ENCODE results near the gene NEURL4. TPM values are rescaled to one million over a fixed set of nuclear protein-coding genes. Genes with fewer than 3 reads are reported as not detected.

NEURL4 gene
- total and polyA plus RNA-seq, 2 experiments from 2014 or later, result 6.3 to 42.3 TPM

DNA sequence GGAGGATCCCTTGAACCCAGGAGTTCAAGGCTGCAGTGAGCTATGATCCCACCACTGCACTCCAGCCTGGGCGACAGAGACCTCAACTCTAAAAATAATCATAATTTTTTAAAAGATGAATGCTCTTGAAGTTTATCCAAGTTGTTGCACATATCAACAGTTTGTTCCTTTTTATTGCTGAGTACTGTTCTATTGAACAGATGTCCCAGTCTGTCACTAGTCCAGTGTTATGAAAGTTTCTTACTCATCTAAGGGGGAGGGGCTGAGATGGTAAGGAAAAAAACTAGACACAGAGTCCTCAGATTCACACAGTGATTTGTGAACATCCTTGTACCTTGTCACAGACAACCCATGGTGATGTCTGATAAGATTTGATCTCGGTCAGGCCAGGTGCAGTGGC lies 11.0 kb upstream of the NEURL4 start:
- H3K9me2 ChIP-seq (ENCODE audit: insufficient read depth), result no peaks in the 10 kb centered on the region
- peaks cover 21% of the 10 kb centered on the region for H3F3A ChIP-seq (replicated peaks; ENCODE audit: low read depth)
- no peak overlapping the region for H3K27ac ChIP-seq (ENCODE audit: low read depth)
- no peak overlapping the region for H3K4me3 ChIP-seq
- Mint-ChIP-seq H3K4me3 (no peak overlapping the region), H3K36me3 (ENCODE audit: low read depth) (peaks cover 9% of the 10 kb centered on the region), H3K4me1 (peaks cover 21% of the 10 kb centered on the region), H3K27me3 (ENCODE audit: insufficient read depth, low read depth, poor library complexity) (peaks cover 5% of the 10 kb centered on the region), H3K9me3 (no peaks in the 10 kb centered on the region), H3K27ac (no peak overlapping the region)
- DNase-seq (ENCODE audit: low spot score) (no peak), ATAC-seq (no peak)
- H3K27me3 ChIP-seq (ENCODE audit: insufficient read depth), result no peaks in the 10 kb centered on the region
- no peak overlapping the region for H3K4me2 ChIP-seq
- no peak overlapping the region for H2AFZ ChIP-seq
- no peak for TF ChIP-seq STAT1 (IDR thresholded peaks at IDR 0.05; ENCODE audit: unreplicated experiment)
- TF ChIP-seq REST (IDR thresholded peaks at IDR 0.05; ENCODE audit: unreplicated experiment), result no peak
- TF ChIP-seq JUNB (IDR thresholded peaks at IDR 0.05; ENCODE audit: unreplicated experiment), result no peak
- TF ChIP-seq CREB1 (CRISPR knock-in tag; IDR thresholded peaks at IDR 0.05; ENCODE audit: low read depth), result no peak
- TF ChIP-seq POLR2AphosphoS5 (IDR thresholded peaks at IDR 0.05; ENCODE audit: low read depth), result no peak
- no peak for TF ChIP-seq ZNF462 (CRISPR knock-in tag; IDR thresholded peaks at IDR 0.05)
- no peak for TF ChIP-seq ZNF114 (CRISPR knock-in tag; IDR thresholded peaks at IDR 0.05)
- no peak for TF ChIP-seq CTCF (conservative IDR thresholded peaks at IDR 0.05; ENCODE audit: low read depth in 2 of 2)
- TF ChIP-seq EZH2 (IDR thresholded peaks at IDR 0.05; ENCODE audit: low read depth, unreplicated experiment), result no peak
- no peak for TF ChIP-seq ZNF331 (CRISPR knock-in tag; IDR thresholded peaks at IDR 0.05; ENCODE audit: low read depth)
- no peak for TF ChIP-seq NANOG (IDR thresholded peaks at IDR 0.05; ENCODE audit: borderline replicate concordance)
- no peak for TF ChIP-seq ETS1 (IDR thresholded peaks at IDR 0.05)
- no peak for TF ChIP-seq EZH2phosphoT487 (IDR thresholded peaks at IDR 0.05; ENCODE audit: unreplicated experiment)
- no peaks in the 10 kb centered on the region for H3K79me2 ChIP-seq (replicated peaks; ENCODE audit: insufficient read depth)
- H4K20me1 ChIP-seq (replicated peaks; ENCODE audit: insufficient read depth), result 0 out of 2 replicates have a peak, but pooled peaks cover 3% of the 10 kb centered on the region
- H3K36me3 ChIP-seq (ENCODE audit: insufficient read depth), result no peaks in the 10 kb centered on the region; the same call in 1 of the 2 replicates
- H3K4me1 ChIP-seq (ENCODE audit: insufficient read depth), result peaks cover 18% of the 10 kb centered on the region

Measured in GM23338 (cell line).